Psoas muscle (tissue), 8 donors: ENCODE measurements around the gene EMC6. TPM values are rescaled to one million over a fixed set of nuclear protein-coding genes. Genes with fewer than 3 reads are reported as not detected.

Source experiments
- ATAC-seq, 4 donors: fragments of 200-7000 bp; cut with Tn5 transposase; one replicate each; pipeline ENCODE4 v1.9.1; 2020; ENCODE audit warnings: moderate library complexity in 3 of 4, mild to moderate bottlenecking in 2 of 4
- DNase-seq, 2 donors: peaks; one replicate each; pipeline ENCODE4 v3.0.0-alpha.2; 2020
- H3K27ac ChIP-seq: fragments of 200-600 bp; one replicate; pipeline ENCODE4 v1.8.0; 2022
- H3K27me3 ChIP-seq, 3 donors: fragments of 200-600 bp in 1 of 3; one replicate each; pipeline versions ENCODE4 v1.6.1 to v1.8.0; 2013 to 2022; ENCODE audit warnings: low read length in 2 of 3, mild to moderate bottlenecking in 2 of 3, moderate library complexity in 1 of 3; ENCODE audit not compliant: insufficient read depth in 3 of 3
- H3K36me3 ChIP-seq, 2 donors: fragments of 200-600 bp in 1 of 2; one replicate each; pipeline versions ENCODE4 v1.6.1 to v1.8.0; 2013 to 2022; ENCODE audit warnings: low read depth in 1 of 2, mild to moderate bottlenecking in 1 of 2, moderate library complexity in 1 of 2; ENCODE audit not compliant: insufficient read depth in 1 of 2
- H3K4me1 ChIP-seq: fragments of 200-600 bp; one replicate; pipeline ENCODE4 v1.8.0; 2022
- H3K4me3 ChIP-seq: fragments of 200-600 bp; one replicate; pipeline ENCODE4 v1.8.0; 2022; ENCODE audit warnings: mild to moderate bottlenecking
- H3K9me3 ChIP-seq: fragments of 200-600 bp; one replicate; pipeline ENCODE4 v1.8.0; 2022
- CTCF ChIP-seq: fragments of 200-600 bp; IDR thresholded peaks from one replicate; pipeline ENCODE4 v1.8.0; 2022; ENCODE audit warnings: antibody characterized with exemption
- WGBS, 3 donors: extraction: QIAGEN DNeasy Blood & Tissue Kit; methylation state at CpG; one replicate each; pipeline versions ENCODE4 v1.1.6 to v1.1.7; 2013; 5-methylcytosine and 5-hydroxymethylcytosine counted together
- intact Hi-C, 2 donors: fragments of 100-400 bp; cut with DNase I; formaldehyde crosslinking; loops; one replicate each; pipeline versions ENCODE4 v1.11.0 to v1.14.2; 2022
- polyA plus RNA-seq, 3 donors: library from polyadenylated mRNA; stranded (reverse); fragments of 200-250 nt; gene quantifications; one replicate each; pipeline ENCODE4 v1.2.3, GENCODE V29; 2013
- total RNA-seq, 4 donors: library from RNA; stranded (reverse); fragmentation: NEBNext Ultra II Directional in 2 of 4; extraction: Animal tissue kit (Norgen Biotek cat#: 25700) in 2 of 4; gene quantifications; one replicate each; pipeline versions ENCODE4 v1.2.1 to v1.2.4, GENCODE V29; 2021 to 2023
- donor health status: healthy with polysubstance abuse.
- donor health status: DM: no; HTN: no; CAD: no; lungs with moderate emphysema.
- donor health status: Bipolar disorder and iron deficiency.
- donor health status: healthy.
- donor health status: DM: yes; HTN: yes; CAD: no.
- donor health status: DM: no; HTN: no; CAD: no.
- donor health status: DM: no; HTN: no; CAD: no.
- donor health status: DM: yes; HTN: yes; CAD: no.

Gene EMC6
- total and polyA plus RNA-seq, 7 donors: 91.6 to 270 (median 135) TPM

GRCh38 chr17:3656755-3657587, 11.6 kb upstream of the EMC6 start:
- no peak for DNase-seq
- intact Hi-C loops: no loop called here
- TF ChIP-seq CTCF: no peak
- Histone ChIP-seq H3K27me3 (no peaks in the 10 kb centered on the region), H3K4me3 (no peak overlapping the region), H3K9me3 (no peaks in the 10 kb centered on the region), H3K36me3 (peaks cover 0 to 62% of the 10 kb centered on the region in 2 donors), H3K27ac (no peak overlapping the region), H3K4me1 (peaks cover 18% of the 10 kb centered on the region)
- WGBS, 3 donors: 85 to 90% (median 86%) methylated on average over 15 to 16 of the region's 16 CpGs
- ATAC-seq: no peak

- no peaks in the 10 kb centered on the region for H3K27me3 ChIP-seq
- no peak for ATAC-seq
- no peak for DNase-seq
- 87 to 89% (median 88%) methylated on average over 7 of the region's 7 CpGs for WGBS, 3 donors
- no peak overlapping the region for H3K4me3 ChIP-seq
- intact Hi-C loops: no loop called here
- no peak overlapping the region for H3K27ac ChIP-seq
- H3K4me1 ChIP-seq: peaks cover 18% of the 10 kb centered on the region
- no peak for TF ChIP-seq CTCF
- peaks cover 0 to 62% of the 10 kb centered on the region in 2 donors for H3K36me3 ChIP-seq
- H3K9me3 ChIP-seq: no peaks in the 10 kb centered on the region
Measured at GRCh38 chr17:3657588-3657869, 11.1 kb upstream of the EMC6 start.

GRCh38 chr17:3657874-3658783, 10.5 kb upstream of the EMC6 start:
- no peak for TF ChIP-seq CTCF
- H3K27ac ChIP-seq: no peak overlapping the region
- peaks cover 18% of the 10 kb centered on the region for H3K4me1 ChIP-seq
- no peaks in the 10 kb centered on the region for H3K9me3 ChIP-seq
- ATAC-seq: no peak
- no peak for DNase-seq
- H3K27me3 ChIP-seq: no peaks in the 10 kb centered on the region
- peaks cover 0 to 62% of the 10 kb centered on the region in 2 donors for H3K36me3 ChIP-seq
- H3K4me3 ChIP-seq: no peak overlapping the region
- intact Hi-C loops: no loop called here
- 87 to 89% (median 88%) methylated on average over 42 of the region's 42 CpGs for WGBS, 3 donors

- TF ChIP-seq CTCF: no peak
- Histone ChIP-seq H3K36me3 (peaks cover 0 to 68% of the 10 kb centered on the region in 2 donors), H3K9me3 (no peaks in the 10 kb centered on the region), H3K27me3 (no peaks in the 10 kb centered on the region), H3K4me3 (no peak overlapping the region), H3K27ac (peak overlapping the region; percentile 74), H3K4me1 (peaks cover 18% of the 10 kb centered on the region)
- no peak for DNase-seq
- intact Hi-C loops: no loop called here
- 64 to 67% (median 67%) methylated on average over 20 to 22 of the region's 22 CpGs for WGBS, 3 donors
- peak in 3 of 4 donors; percentile 0 to 5 (median 2) for ATAC-seq
Measured at GRCh38 chr17:3658784-3659449, 9.7 kb upstream of the EMC6 start.
